Heart right ventricle (tissue), 16 donors: ENCODE results near the gene IQSEC1. TPM values are rescaled to one million over a fixed set of nuclear protein-coding genes. Genes with fewer than 3 reads are reported as not detected.

Source experiments
- ATAC-seq, 8 donors: fragments of 200-7000 bp; cut with Tn5 transposase; one replicate each; pipeline ENCODE4 v1.9.1; 2020; ENCODE audit warnings: mild to moderate bottlenecking in 8 of 8, moderate library complexity in 8 of 8, moderate number of reproducible peaks in 1 of 8
- DNase-seq, 2 donors: peaks; one replicate each; pipeline ENCODE4 v3.0.0-alpha.2; 2020
- H3K27ac ChIP-seq, 10 donors: fragments of 200-600 bp; sonication (generic) in 2 of 10; one replicate each; pipeline versions ENCODE4 v1.5.0 to v1.8.0; 2020 to 2022; ENCODE audit warnings: mild to moderate bottlenecking in 3 of 10
- H3K27me3 ChIP-seq, 7 donors: fragments of 200-600 bp; one replicate each; pipeline ENCODE4 v1.8.0; 2021 to 2022; ENCODE audit warnings: mild to moderate bottlenecking in 2 of 7
- H3K36me3 ChIP-seq, 9 donors: fragments of 200-600 bp; sonication (generic) in 1 of 9; one replicate each; pipeline versions ENCODE4 v1.5.0 to v1.8.0; 2020 to 2022; ENCODE audit warnings: mild to moderate bottlenecking in 2 of 9
- H3K4me1 ChIP-seq, 9 donors: fragments of 200-600 bp; sonication (generic) in 1 of 9; one replicate each; pipeline versions ENCODE4 v1.5.0 to v1.8.0; 2020 to 2022; ENCODE audit warnings: mild to moderate bottlenecking in 4 of 9
- H3K4me3 ChIP-seq, 10 donors: fragments of 200-600 bp; sonication (generic) in 2 of 10; one replicate each; pipeline versions ENCODE4 v1.5.0 to v1.8.0; 2020 to 2022; ENCODE audit warnings: mild to moderate bottlenecking in 7 of 10, moderate library complexity in 2 of 10
- H3K9me3 ChIP-seq, 11 donors: fragments of 200-600 bp in 10 of 11; sonication (generic) in 2 of 11; one replicate each; pipeline versions ENCODE4 v1.5.0 to v1.8.0; 2013 to 2022; ENCODE audit warnings: mild to moderate bottlenecking in 2 of 11, control low read depth in 1 of 11, moderate library complexity in 1 of 11
- WGBS, 2 donors: extraction: QIAGEN DNeasy Blood & Tissue Kit; methylation state at CpG; one replicate each; pipeline ENCODE4 v1.1.7; 2013; ENCODE audit warnings: inconsistent platforms in 1 of 2; 5-methylcytosine and 5-hydroxymethylcytosine counted together
- intact Hi-C, 10 donors: fragments of 100-400 bp; cut with DNase I; formaldehyde crosslinking; loops; one replicate each; pipeline versions ENCODE4 v1.11.1 to v1.14.2; 2022
- polyA plus RNA-seq, 2 donors: library from polyadenylated mRNA; stranded (reverse); fragments of 200-250 nt; gene quantifications; one replicate each; pipeline ENCODE4 v1.2.3, GENCODE V29; 2013
- total RNA-seq, 10 donors: library from RNA; stranded (reverse); fragmentation: NEBNext Ultra II Directional in 3 of 10; extraction: Animal tissue kit (Norgen Biotek cat#: 25700) in 3 of 10; gene quantifications; one replicate each; pipeline versions ENCODE4 v1.2.1 to v1.2.4, GENCODE V29; 2021 to 2023
- TF ChIP-seq, protein P1 (sequence below), 9 donors: fragments of 200-600 bp; sonication (generic) in 2 of 9; IDR thresholded peaks; one replicate each; pipeline versions ENCODE4 v1.5.0 to v1.8.0; 2021 to 2022; ENCODE audit warnings: antibody characterized with exemption in 9 of 9, mild to moderate bottlenecking in 5 of 9, moderate library complexity in 1 of 9
- donor health status: Arrhythmogenic right ventricular cardiomyopathy.
- donor health status: ischemic (EF 13 %, LVEDD 7.1; RV severe dilation, severe dysfunction).
- donor health status: healthy with polysubstance abuse.
- donor health status: DM: no; HTN: yes; CAD: no.
- donor health status: DM: no; HTN: no; CAD: no.
- donor health status: ischemic (EF 25% LVEDD 6.9; RV normal size, moderate dysfunction).
- donor health status: ischemic (EF 25% LVEDD 5.7; RV mildly dilated, moderate dysfunction).
- donor health status: healthy.
- donor health status: DM: yes; HTN: yes; CAD: no.
- donor health status: Ischemic cardiomyopathy.
- donor health status: ischemic (EF 35%, LVEDD 5.7; RV mildly dilated, moderate dysfunction).
- donor health status: nonischemic (EF 11% LVEDD 7.7; RV severe dilation, severe dysfunction).
- donor health status: DM: yes; HTN: yes; CAD: no.
- donor health status: PGD.
- donor health status: ischemic (EF 29% LVEDD 5.4; RV normal size, mild dysfunction).
- donor health status: nonischemic (EF 23%, LVEDD 6.1; RV moderate dilation, normal function).

IQSEC1 gene
- total and polyA plus RNA-seq, 12 donors = 13.1 to 73.9 (median 60.4) TPM

DNA sequence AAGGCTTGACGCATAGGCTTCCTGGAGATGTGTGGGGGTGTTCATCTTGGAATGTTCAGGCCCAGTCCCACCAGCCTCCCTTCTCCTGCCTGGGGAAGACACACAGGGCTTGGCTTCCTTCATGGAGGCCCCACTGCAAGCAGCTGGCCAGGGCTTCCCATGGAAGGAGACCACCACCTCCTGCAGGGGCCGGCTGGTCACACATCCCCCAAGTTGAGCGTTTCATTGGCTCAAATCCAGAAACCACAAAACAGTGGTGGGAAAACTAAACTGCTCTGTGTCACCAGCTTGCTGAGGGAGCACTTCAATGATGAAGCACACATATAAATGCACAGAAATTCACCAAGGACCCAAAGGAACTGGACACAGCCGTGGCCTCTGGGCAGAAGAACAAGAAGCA, 8.3 kb downstream of the IQSEC1 start:
- intact Hi-C loops = no loop called here
- no peak for DNase-seq
- 67 to 71% methylated on average over 4 of the region's 4 CpGs for WGBS, 2 donors

DNA sequence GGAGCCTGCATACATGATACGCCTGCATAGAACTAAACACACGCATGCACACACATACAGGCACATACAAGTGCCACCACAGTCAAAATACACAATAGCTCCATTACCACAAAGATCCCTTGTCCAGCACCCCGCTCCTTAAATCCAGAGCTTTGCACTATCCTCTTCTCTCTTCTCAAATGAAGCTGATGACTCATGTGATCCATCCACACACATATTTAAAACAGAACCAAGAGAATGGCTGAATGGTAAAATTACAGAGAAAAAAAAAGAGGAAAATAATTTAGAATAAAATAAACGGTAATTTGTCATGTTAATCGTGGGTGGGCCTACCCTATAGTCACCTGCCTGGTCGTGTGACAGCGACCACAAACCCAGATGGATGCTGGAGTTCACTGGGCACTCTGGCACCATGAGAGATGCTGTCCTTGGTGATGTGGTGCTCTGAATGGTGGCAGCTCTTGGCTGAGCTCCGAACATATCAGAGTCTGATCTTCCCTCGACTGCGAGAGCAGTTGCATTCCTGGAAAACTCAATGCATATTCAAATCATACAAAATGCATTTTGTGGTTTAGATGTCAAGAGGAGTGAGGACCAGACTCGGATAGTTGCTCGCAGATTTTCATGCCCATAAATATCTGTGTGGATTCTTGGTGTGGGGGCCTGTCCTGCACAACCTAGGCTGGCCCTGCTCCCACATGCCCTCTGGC, 8.9 kb downstream of the IQSEC1 start:
- Histone ChIP-seq H3K4me1 (peaks cover 0 to 6% (median 0%) of the 10 kb centered on the region in 9 donors), H3K27ac (no peak overlapping the region), H3K4me3 (no peak overlapping the region), H3K27me3 (no peaks in the 10 kb centered on the region), H3K36me3 (no peaks in the 10 kb centered on the region), H3K9me3 (no peaks in the 10 kb centered on the region)
- WGBS, 2 donors = 78 to 80% methylated on average over 12 of the region's 12 CpGs
- ATAC-seq (no peak), DNase-seq (no peak)
- intact Hi-C loops = no loop called here
- TF ChIP-seq, protein P1, sequence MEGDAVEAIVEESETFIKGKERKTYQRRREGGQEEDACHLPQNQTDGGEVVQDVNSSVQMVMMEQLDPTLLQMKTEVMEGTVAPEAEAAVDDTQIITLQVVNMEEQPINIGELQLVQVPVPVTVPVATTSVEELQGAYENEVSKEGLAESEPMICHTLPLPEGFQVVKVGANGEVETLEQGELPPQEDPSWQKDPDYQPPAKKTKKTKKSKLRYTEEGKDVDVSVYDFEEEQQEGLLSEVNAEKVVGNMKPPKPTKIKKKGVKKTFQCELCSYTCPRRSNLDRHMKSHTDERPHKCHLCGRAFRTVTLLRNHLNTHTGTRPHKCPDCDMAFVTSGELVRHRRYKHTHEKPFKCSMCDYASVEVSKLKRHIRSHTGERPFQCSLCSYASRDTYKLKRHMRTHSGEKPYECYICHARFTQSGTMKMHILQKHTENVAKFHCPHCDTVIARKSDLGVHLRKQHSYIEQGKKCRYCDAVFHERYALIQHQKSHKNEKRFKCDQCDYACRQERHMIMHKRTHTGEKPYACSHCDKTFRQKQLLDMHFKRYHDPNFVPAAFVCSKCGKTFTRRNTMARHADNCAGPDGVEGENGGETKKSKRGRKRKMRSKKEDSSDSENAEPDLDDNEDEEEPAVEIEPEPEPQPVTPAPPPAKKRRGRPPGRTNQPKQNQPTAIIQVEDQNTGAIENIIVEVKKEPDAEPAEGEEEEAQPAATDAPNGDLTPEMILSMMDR (IDR thresholded peaks at IDR 0.05) = no peak

More for the DNA sequence above, 8.3 kb downstream of the IQSEC1 start:
- Histone ChIP-seq H3K36me3 (no peaks in the 10 kb centered on the region), H3K27ac (no peak overlapping the region), H3K9me3 (no peaks in the 10 kb centered on the region), H3K4me1 (peaks cover 0 to 12% (median 0%) of the 10 kb centered on the region in 9 donors), H3K27me3 (no peaks in the 10 kb centered on the region), H3K4me3 (no peak overlapping the region)
- ATAC-seq = no peak
- TF ChIP-seq, protein P1 (IDR thresholded peaks at IDR 0.05) = no peak

GRCh38 chr3:13063225-13063624, 10.0 kb downstream of the IQSEC1 start:
- ATAC-seq = peak in 1 of 8 donors; percentile 45
- intact Hi-C loops = no loop called here
- no peak overlapping the region for H3K4me3 ChIP-seq
- no peaks in the 10 kb centered on the region for H3K9me3 ChIP-seq
- no peaks in the 10 kb centered on the region for H3K27me3 ChIP-seq
- 88 to 89% methylated on average over 3 of the region's 3 CpGs for WGBS, 2 donors
- no peak overlapping the region for H3K27ac ChIP-seq
- no peaks in the 10 kb centered on the region for H3K4me1 ChIP-seq
- TF ChIP-seq, protein P1 (IDR thresholded peaks at IDR 0.05) = no peak
- H3K36me3 ChIP-seq = no peaks in the 10 kb centered on the region
- no peak for DNase-seq

- no peaks in the 10 kb centered on the region for H3K36me3 ChIP-seq
- 79 to 91% methylated on average over 12 of the region's 12 CpGs for WGBS, 2 donors
- TF ChIP-seq, protein P1 (IDR thresholded peaks at IDR 0.05) = no peak
- H3K27ac ChIP-seq = no peak overlapping the region
- ATAC-seq (no peak), DNase-seq (no peak)
- H3K9me3 ChIP-seq = no peaks in the 10 kb centered on the region
- no peaks in the 10 kb centered on the region for H3K27me3 ChIP-seq
- H3K4me1 ChIP-seq = no peaks in the 10 kb centered on the region
- no peak overlapping the region for H3K4me3 ChIP-seq
- intact Hi-C loops = no loop called here
These were observed 10.6 kb downstream of the IQSEC1 start for GRCh38 chr3:13062647-13063046.
